Caco-2 (cell line): ENCODE measurements around the gene RASL12. TPM values are rescaled to one million over a fixed set of nuclear protein-coding genes. Genes with fewer than 3 reads are reported as not detected.

Source experiments
- Bru-seq: library from RNA; stranded (reverse); fragments of 400-500 nt; gene quantifications from one replicate; lab custom pipeline; 2021; lab: Mats Ljungman, UMichigan
- BruChase-seq, 2 experiments: library from RNA; stranded (reverse); fragments of 400-500 nt; gene quantifications; one replicate each; lab custom pipeline; 2021; lab: Mats Ljungman, UMichigan
- BruUV-seq: library from RNA; stranded (reverse); fragments of 400-500 nt; replicated peaks from 2 replicates; lab custom pipeline; 2021; lab: Mats Ljungman, UMichigan
- CTCF ChIA-PET: fragments of 300-600 bp; sonication (Branson Sonifier 250); formaldehyde crosslinking; loops from one replicate; lab custom pipeline; 2022; ENCODE audit warnings: antibody characterized with exemption; lab: Charles Lee
- POLR2A ChIA-PET: fragments of 300-600 bp; sonication (Branson Sonifier 250); formaldehyde crosslinking; loops from one replicate; lab custom pipeline; 2022; ENCODE audit warnings: antibody characterized with exemption; lab: Charles Lee
- DNase-seq, 2 experiments: peaks; one replicate each; pipeline versions ENCODE4 v3.0.0 to v3.0.0-alpha.2; 2020 to 2022
- H3K27me3 ChIP-seq: replicated peaks from 2 replicates; pipeline ENCODE4 v1.6.0; 2011; ENCODE audit warnings: low read length; ENCODE audit not compliant: control insufficient read depth, insufficient read depth
- H3K36me3 ChIP-seq: 2 replicates; pipeline ENCODE4 v1.5.1; 2011; ENCODE audit warnings: low read length; ENCODE audit not compliant: control insufficient read depth, insufficient read depth
- H3K4me1 ChIP-seq: fragments of 250-450 bp; sonication (Bioruptor Pico); 2 replicates; pipeline ENCODE4 v1.5.1; 2020; ENCODE audit warnings: mild to moderate bottlenecking
- H3K4me3 ChIP-seq: 2 replicates; pipeline ENCODE4 v1.5.1; 2011; ENCODE audit warnings: low read depth, mild to moderate bottlenecking, control low read depth, low read length
- H3K9me3 ChIP-seq: fragments of 250-450 bp; sonication (Bioruptor Pico); 2 replicates; pipeline ENCODE4 v1.5.1; 2020; ENCODE audit warnings: mild to moderate bottlenecking, moderate library complexity
- H3K27ac Mint-ChIP-seq: one replicate; pipeline ENCODE4 v1.8.0; 2022; ENCODE audit warnings: mixed read lengths; ENCODE audit not compliant: unreplicated experiment
- H3K27me3 Mint-ChIP-seq: one replicate; pipeline ENCODE4 v1.8.0; 2022; ENCODE audit warnings: mixed read lengths; ENCODE audit not compliant: insufficient read depth, unreplicated experiment
- H3K36me3 Mint-ChIP-seq: one replicate; pipeline ENCODE4 v1.8.0; 2022; ENCODE audit warnings: mild to moderate bottlenecking, mixed read lengths; ENCODE audit not compliant: insufficient read depth, unreplicated experiment
- H3K4me1 Mint-ChIP-seq: one replicate; pipeline ENCODE4 v1.8.0; 2022; ENCODE audit warnings: low read depth, mixed read lengths; ENCODE audit not compliant: unreplicated experiment
- H3K4me3 Mint-ChIP-seq: one replicate; pipeline ENCODE4 v1.8.0; 2022; ENCODE audit warnings: mild to moderate bottlenecking, moderate library complexity, mixed read lengths; ENCODE audit not compliant: unreplicated experiment
- H3K9me3 Mint-ChIP-seq: one replicate; pipeline ENCODE4 v1.8.0; 2022; ENCODE audit warnings: mixed read lengths; ENCODE audit not compliant: unreplicated experiment
- CTCF ChIP-seq, 2 experiments: fragments of 200-600 bp in 1 of 2; IDR thresholded peaks; 1 replicate in 1 of 2; 2 replicates in 1 of 2; pipeline versions ENCODE4 v1.5.1 to v1.8.0; 2011 to 2022; ENCODE audit warnings: antibody characterized with exemption in 1 of 2, control low read depth in 1 of 2, inconsistent platforms in 1 of 2, low read depth in 1 of 2, low read length in 1 of 2, mild to moderate bottlenecking in 1 of 2, moderate library complexity in 1 of 2; ENCODE audit not compliant: insufficient read depth in 1 of 2, severe bottlenecking in 1 of 2, unreplicated experiment in 1 of 2
- intact Hi-C: fragments of 100-400 bp; cut with micrococcal nuclease; formaldehyde crosslinking; loops from one replicate; pipeline ENCODE4 v1.10.0; 2022; ENCODE audit not compliant: unreplicated experiment
- long read RNA-seq: library from polyadenylated mRNA; stranded (forward); transcript quantifications from one replicate; pipeline ENCODE4 v2.0.0, GENCODE V29; 2022
- total RNA-seq: library from RNA; stranded (reverse); gene quantifications from 2 replicates; pipeline ENCODE4 v1.2.3, GENCODE V29; 2022

The RASL12 gene
- total RNA-seq (6.0 and 6.4 TPM in 2 replicates), Bru-seq, nascent RNA (percentile 49 among the genes with signal in this experiment), BruChase-seq, experiment 1, labeled RNA remaining after a 2-hour chase (percentile 51 among the genes with signal in this experiment), BruChase-seq, experiment 2, labeled RNA remaining after a 6-hour chase (percentile 46 among the genes with signal in this experiment)
- long read RNA-seq, transcript RASL12-201 (5 exons, 2,640 nt): major isoform, 26 of 32 reads
- long read RNA-seq, partial matches to known transcripts: 0 of 32 reads
- long read RNA-seq, other reads (novel, unspliced or antisense): 3 of 32 reads

- TF ChIP-seq CTCF (IDR thresholded peaks at IDR 0.05; ENCODE audit: insufficient read depth in 1 of 2, low read depth in 1 of 2, low read length in 1 of 2, severe bottlenecking in 1 of 2, unreplicated experiment in 1 of 2): no peak
- DNase-seq: peak in 1 of 2 experiments; percentile 37
- H3K36me3 Mint-ChIP-seq: no peaks in the 10 kb centered on the region
- no peaks in the 10 kb centered on the region for H3K9me3 Mint-ChIP-seq
- Histone ChIP-seq H3K4me1 (peaks cover 9% of the 10 kb centered on the region), H3K36me3 (no peaks in the 10 kb centered on the region), H3K4me3 (peak within 1 kb of the TSS; percentile 41), H3K9me3 (no peaks in the 10 kb centered on the region; the same call in 1 of the 2 replicates), H3K27me3 (no peaks in the 10 kb centered on the region)
- H3K4me3 Mint-ChIP-seq: peak within 1 kb of the TSS; percentile 74
- H3K27ac Mint-ChIP-seq: peak within 1 kb of the TSS; percentile 67
- no peaks in the 10 kb centered on the region for H3K27me3 Mint-ChIP-seq
- H3K4me1 Mint-ChIP-seq: peaks cover 13% of the 10 kb centered on the region
- BruUV-seq: no TSS peak
- intact Hi-C loops: no loop called here
- CTCF ChIA-PET: interaction anchor here (0.7 to 1.8 kb wide), 4 partner anchors 13 to 15 kb away, joined by 3 to 8 read pairs (median 4); no protein-coding TSS in a partner anchor
- POLR2A ChIA-PET: interaction anchor here (0.8 to 1.1 kb wide), 3 partner anchors 12 to 219 kb away, joined by 3 to 4 read pairs (median 3); partner anchors contain the start of gene PARP16
These were observed at the start of gene RASL12 for GRCh38 chr15:65067645-65068402. RASL12 (minus strand) TSS chr15:65067991; CDS start chr15:65067835, 156 bp downstream.

- DNase-seq: no peak
- H3K9me3 ChIP-seq: no peaks in the 10 kb centered on the region
- Mint-ChIP-seq H3K4me3 (no peak overlapping the region), H3K27me3 (no peaks in the 10 kb centered on the region), H3K36me3 (peaks cover 46% of the 10 kb centered on the region), H3K4me1 (no peaks in the 10 kb centered on the region), H3K9me3 (no peaks in the 10 kb centered on the region), H3K27ac (no peak overlapping the region)
- no peaks in the 10 kb centered on the region for H3K27me3 ChIP-seq
- TF ChIP-seq CTCF (IDR thresholded peaks at IDR 0.05; ENCODE audit: insufficient read depth in 1 of 2, low read depth in 1 of 2, low read length in 1 of 2, severe bottlenecking in 1 of 2, unreplicated experiment in 1 of 2): no peak
- H3K36me3 ChIP-seq: peaks cover 1% of the 10 kb centered on the region
- BruUV-seq: no TSS peak
- no peaks in the 10 kb centered on the region for H3K4me1 ChIP-seq
- CTCF ChIA-PET: interaction anchor here (0.5 to 0.8 kb wide), 3 partner anchors 70 to 102 kb away, joined by 3 to 4 read pairs (median 3); partner anchors contain the start of gene CLPX
- no peak overlapping the region for H3K4me3 ChIP-seq
- intact Hi-C loops: no loop called here
- POLR2A ChIA-PET: no interaction called here
These were observed 47.8 kb upstream of the RASL12 start for GRCh38 chr15:65115542-65115941.

GRCh38 chr15:65115086-65115485 lies 47.3 kb upstream of the RASL12 start, which contains the start of gene UBAP1L:
UBAP1L (minus strand) TSS chr15:65115200; CDS start chr15:65106215, 8,985 bp downstream.
- H3K4me3 ChIP-seq: no peak within 1 kb of the TSS
- no peak for DNase-seq
- POLR2A ChIA-PET: no interaction called here
- no peaks in the 10 kb centered on the region for H3K4me1 Mint-ChIP-seq
- H3K36me3 ChIP-seq: peaks cover 1% of the 10 kb centered on the region
- no peaks in the 10 kb centered on the region for H3K27me3 Mint-ChIP-seq
- intact Hi-C loops: no loop called here
- H3K36me3 Mint-ChIP-seq: peaks cover 47% of the 10 kb centered on the region
- no peak for TF ChIP-seq CTCF (IDR thresholded peaks at IDR 0.05; ENCODE audit: insufficient read depth in 1 of 2, low read depth in 1 of 2, low read length in 1 of 2, severe bottlenecking in 1 of 2, unreplicated experiment in 1 of 2)
- no TSS peak for BruUV-seq
- no peaks in the 10 kb centered on the region for H3K9me3 Mint-ChIP-seq
- H3K4me3 Mint-ChIP-seq: no peak within 1 kb of the TSS
- no peaks in the 10 kb centered on the region for H3K27me3 ChIP-seq
- H3K4me1 ChIP-seq: no peaks in the 10 kb centered on the region
- CTCF ChIA-PET: interaction anchor here (0.5 to 0.8 kb wide), 5 partner anchors 13 to 102 kb away, joined by 3 to 4 read pairs (median 4); partner anchors contain the start of gene CLPX
- no peak within 1 kb of the TSS for H3K27ac Mint-ChIP-seq
- no peaks in the 10 kb centered on the region for H3K9me3 ChIP-seq
